K562 (cell line): ENCODE data around the gene STRC. TPM values are rescaled to one million over a fixed set of nuclear protein-coding genes. Genes with fewer than 3 reads are reported as not detected.
"Not testable (repeated sequence)": the region's sequence is repeated elsewhere in the genome, so short reads cannot be mapped to it uniquely, and the experiment has no call there.

Experiments used
- ATAC-seq: fragments of 200-7000 bp; cut with Tn5 transposase; 3 replicates; pipeline ENCODE4 v1.9.1; 2020; ENCODE audit warnings: moderate library complexity
- BruUV-seq: library from RNA; stranded (reverse); fragments of 400-500 nt; replicated peaks from 2 replicates; lab custom pipeline; 2021; lab: Mats Ljungman, UMichigan
- CTCF ChIA-PET: fragments of 300-600 bp; formaldehyde crosslinking; extraction: SDS; loops from one replicate; lab custom pipeline; 2021; ENCODE audit warnings: low intra/inter-chr PET ratio; lab: Yijun Ruan, JAX
- POLR2A ChIA-PET: fragments of 300-600, 350-650 bp; sonication (Branson Sonifier 250); formaldehyde crosslinking; extraction: SDS; loops from one replicate; lab custom pipeline; 2021; ENCODE audit warnings: antibody characterized with exemption, inconsistent platforms; lab: Yijun Ruan, JAX
- DNase-seq, 4 experiments: peaks; one replicate each; pipeline versions ENCODE4 v3.0.0 to v3.0.0-alpha.2; 2011 to 2018; ENCODE audit warnings: low spot score in 3 of 4, mixed read lengths in 3 of 4; ENCODE audit errors: extremely low read depth in 1 of 4
- FAIRE-seq: peaks from 2 replicates; lab custom pipeline; 2011; peaks lifted over from hg19 to GRCh38; lab: Jason Lieb, UNC
- H2AFZ ChIP-seq: 2 replicates; pipeline ENCODE4 v1.6.0; 2011; ENCODE audit warnings: low read depth, low read length, control low read depth, inconsistent platforms
- H3K27ac ChIP-seq: fragments of 200-600 bp; 3 replicates; pipeline ENCODE4 v1.8.0; 2011; ENCODE audit warnings: low read depth, mild to moderate bottlenecking, control low read depth, inconsistent platforms, low read length, moderate library complexity, mixed read lengths; ENCODE audit errors: extremely low read depth
- H3K27me3 ChIP-seq, 2 experiments: fragments of 300-600 bp in 1 of 2; 2 replicates in 1 of 2; 3 replicates in 1 of 2; pipeline versions ENCODE4 v1.6.0 to v1.8.0; 2011; ENCODE audit warnings: inconsistent platforms in 2 of 2, low read length in 2 of 2, mild to moderate bottlenecking in 1 of 2, mixed read lengths in 1 of 2, moderate library complexity in 1 of 2; ENCODE audit not compliant: control insufficient read depth in 2 of 2, insufficient read depth in 2 of 2
- H3K36me3 ChIP-seq: fragments of 300-600 bp; 3 replicates; pipeline ENCODE4 v1.8.0; 2011; ENCODE audit warnings: mild to moderate bottlenecking, low read length, inconsistent platforms; ENCODE audit not compliant: control insufficient read depth, insufficient read depth
- H3K4me1 ChIP-seq, 2 experiments: fragments of 200-600 bp in 1 of 2; replicated peaks in 1 of 2; 2 replicates in 1 of 2; 3 replicates in 1 of 2; pipeline versions ENCODE4 v1.5.1 to v1.8.0; 2011; ENCODE audit warnings: inconsistent platforms in 2 of 2, low read length in 2 of 2, mild to moderate bottlenecking in 1 of 2, mixed read lengths in 1 of 2, moderate library complexity in 1 of 2; ENCODE audit not compliant: control insufficient read depth in 2 of 2, insufficient read depth in 2 of 2
- H3K4me2 ChIP-seq: 2 replicates; pipeline ENCODE4 v1.6.1; 2011; ENCODE audit warnings: low read length, control low read depth, inconsistent platforms, mixed read lengths; ENCODE audit not compliant: insufficient read depth
- H3K4me3 ChIP-seq: fragments of 200-600 bp; sonication (generic), shearing (Covaris generic); 2 replicates; pipeline ENCODE4 v1.5.1; 2016; ENCODE audit warnings: control low read depth, inconsistent platforms
- H3K79me2 ChIP-seq: fragments of 200-600 bp; 3 replicates; pipeline ENCODE4 v1.8.0; 2011; ENCODE audit warnings: low read length, inconsistent platforms; ENCODE audit not compliant: control insufficient read depth, insufficient read depth
- H3K9ac ChIP-seq, 2 experiments: 2 replicates each; pipeline versions ENCODE4 v1.6.0 to v1.6.1; 2011; ENCODE audit warnings: low read depth in 2 of 2, low read length in 2 of 2, control low read depth in 1 of 2, inconsistent platforms in 1 of 2, mild to moderate bottlenecking in 1 of 2, mixed read lengths in 1 of 2; ENCODE audit not compliant: insufficient read depth in 1 of 2
- H3K9me1 ChIP-seq: one replicate; pipeline ENCODE4 v1.6.0; 2011; ENCODE audit warnings: inconsistent platforms, mild to moderate bottlenecking, low read length, moderate library complexity; ENCODE audit not compliant: control insufficient read depth, insufficient read depth
- H3K9me3 ChIP-seq: replicated peaks from 2 replicates; pipeline ENCODE4 v1.5.1; 2011; ENCODE audit warnings: low read depth, low read length, inconsistent platforms; ENCODE audit not compliant: control insufficient read depth, insufficient read depth
- H4K20me1 ChIP-seq: replicated peaks from 2 replicates; pipeline ENCODE4 v1.6.1; 2011; ENCODE audit warnings: low read length, inconsistent platforms, mixed read lengths; ENCODE audit not compliant: control insufficient read depth, insufficient read depth
- EHMT2 ChIP-seq: fragments of 450-650 bp; IDR thresholded peaks from 2 replicates; pipeline ENCODE4 v1.6.1; 2018; ENCODE audit warnings: antibody characterized with exemption
- MIER1 ChIP-seq: fragments of 450-650 bp; IDR thresholded peaks from 2 replicates; pipeline ENCODE4 v1.6.1; 2016; ENCODE audit warnings: antibody characterized with exemption, mild to moderate bottlenecking, low read depth
- REST ChIP-seq, 2 experiments: fragments of 450-650 bp; formaldehyde crosslinking in 1 of 2; IDR thresholded peaks; 2 replicates each; pipeline versions ENCODE4 v1.4.0 to v1.6.1; 2014 to 2020; ENCODE audit warnings: mild to moderate bottlenecking in 2 of 2, borderline replicate concordance in 1 of 2, low read depth in 1 of 2
- WGBS: fragments of 100-300 bp; shearing (Covaris generic); methylation state at CpG from one replicate; pipeline ENCODE4 v1.1.6; 2016; ENCODE audit warnings: low coverage, mixed read lengths; ENCODE audit not compliant: insufficient coverage; ENCODE audit errors: missing lambda C conversion rate; 5-methylcytosine and 5-hydroxymethylcytosine counted together
- in situ Hi-C: fragments of 300-500 bp; cut with MboI; formaldehyde crosslinking; loops from 4 replicates; pipeline ENCODE4 v1.15.0; 2018; ENCODE audit warnings: inconsistent platforms, mixed read lengths
- intact Hi-C: fragments of 100-400 bp; cut with micrococcal nuclease; formaldehyde crosslinking; loops from 2 replicates; pipeline ENCODE4 v1.14.2; 2022
- polyA plus RNA-seq, 8 experiments: library from polyadenylated mRNA; depleted of rRNA in 4 of 8; stranded (reverse) in 5 of 8; unstranded in 3 of 8; fragments of >200 nt; fragmentation: Nextera tagmentation in 2 of 8; fragmentation: Illumina TruSeq in 1 of 8; extraction: Ambion mirVana in 2 of 8; extraction: Trizol in 1 of 8; gene quantifications; 2 replicates each; pipeline versions ENCODE4 v1.2.1 to v1.2.3, GENCODE V29; 2011 to 2014; ENCODE audit warnings: inconsistent platforms in 1 of 8, missing spikeins in 1 of 8
- total RNA-seq, 7 experiments: library from RNA; depleted of rRNA in 6 of 7; stranded (reverse); fragments of >200 nt in 6 of 7; fragmentation: Illumina TruSeq in 2 of 7; extraction: Trizol in 2 of 7; gene quantifications; 2 replicates each; pipeline versions ENCODE4 v1.2.1 to v1.2.3, GENCODE V29; 2011 to 2021; ENCODE audit warnings: low replicate concordance in 1 of 7

The STRC gene
- total and polyA plus RNA-seq, 9 of the 15 experiments (the other 6 are each of a cell fraction or from before 2014, with no cell fraction given), result 0.01 to 0.04 TPM; not detected in 7

GRCh38 chr15:43600200-43600599 is 18.4 kb downstream of the STRC start:
- H3K27me3 ChIP-seq; DNase-seq; H3K4me3 ChIP-seq; H3K9me1 ChIP-seq; CTCF ChIA-PET; H3K4me1 ChIP-seq; H3K79me2 ChIP-seq; H3K27ac ChIP-seq; H3K36me3 ChIP-seq; H3K9me3 ChIP-seq; H4K20me1 ChIP-seq; H2AFZ ChIP-seq; BruUV-seq; POLR2A ChIA-PET; H3K4me2 ChIP-seq; intact Hi-C loops; H3K9ac ChIP-seq; TF ChIP-seq REST (CRISPR knock-in tag; IDR thresholded peaks at IDR 0.05; ENCODE audit: low read depth): not testable (repeated sequence)
- TF ChIP-seq REST (IDR thresholded peaks at IDR 0.05; ENCODE audit: borderline replicate concordance) (peak; percentile 58), EHMT2 (0 out of 2 replicates have a peak, but pooled peaks have one; percentile 65), MIER1 (0 out of 2 replicates have a peak, but pooled peaks have one; percentile 36)
- no CpG with 5 or more reads among the region's 2 CpGs for WGBS
- ATAC-seq (peak; percentile 43; the same call in 1 of the 3 replicates), FAIRE-seq (peak; percentile 70)
- in situ Hi-C loops, result loop anchor here (5.0 kb wide), 1 partner anchor 102 kb away; no protein-coding TSS in a partner anchor

- H3K27me3 ChIP-seq, H2AFZ ChIP-seq, H3K79me2 ChIP-seq, H4K20me1 ChIP-seq, H3K4me2 ChIP-seq, H3K4me3 ChIP-seq, H3K27ac ChIP-seq, H3K4me1 ChIP-seq, H3K9me3 ChIP-seq, H3K9me1 ChIP-seq, H3K36me3 ChIP-seq, intact Hi-C loops, DNase-seq, CTCF ChIA-PET, FAIRE-seq, BruUV-seq, ATAC-seq, H3K9ac ChIP-seq: not testable (repeated sequence)
- in situ Hi-C loops, result loop anchor here (25.0 kb wide), 1 partner anchor 162 kb away; no protein-coding TSS in a partner anchor
- POLR2A ChIA-PET, result interaction anchor here (0.6 kb wide), 1 partner anchor 641 kb away, joined by 3 read pairs; no protein-coding TSS in a partner anchor
- 21% methylated on average over 2 of the region's 6 CpGs for whole genome bisulfite sequencing
Observed at GRCh38 chr15:43599131-43599530, 19.5 kb downstream of the STRC start.
